ENCODE results near the gene STXBP5.

Gene STXBP5

DNA sequence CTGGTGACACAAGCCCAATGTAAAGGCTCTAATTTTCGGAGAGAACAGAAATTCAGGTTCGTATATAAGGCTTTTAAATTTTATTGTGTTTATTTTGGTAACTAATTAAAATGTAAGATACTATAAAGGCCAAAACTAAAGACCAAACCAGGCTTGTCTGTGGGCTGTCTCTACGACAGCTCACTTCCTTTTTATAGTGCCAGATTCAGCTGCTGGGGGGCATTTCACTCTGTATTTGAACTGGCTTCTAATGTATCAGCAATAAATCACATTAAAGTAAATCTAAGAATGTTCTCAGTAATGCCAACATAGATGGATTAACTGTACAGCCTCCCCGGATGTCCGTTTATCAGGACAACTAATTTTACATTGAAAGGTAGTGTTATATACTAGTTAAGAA is 31.1 kb upstream of the STXBP5 start:
- H3K4me3 ChIP-seq (ENCODE audit: low read depth, low read length), result no peak overlapping the region
- CTCF ChIA-PET, result no interaction called here
- H3K27ac ChIP-seq (ENCODE audit: extremely low read depth, low read depth, low read length), result no peak overlapping the region
- H3K4me1 ChIP-seq (ENCODE audit: control insufficient read depth, insufficient read depth, low read length), result no peaks in the 10 kb centered on the region
- TF ChIP-seq MEIS1 (CRISPR knock-in tag; IDR thresholded peaks at IDR 0.05; ENCODE audit: borderline replicate concordance), result no peak
- TF ChIP-seq, protein P1, sequence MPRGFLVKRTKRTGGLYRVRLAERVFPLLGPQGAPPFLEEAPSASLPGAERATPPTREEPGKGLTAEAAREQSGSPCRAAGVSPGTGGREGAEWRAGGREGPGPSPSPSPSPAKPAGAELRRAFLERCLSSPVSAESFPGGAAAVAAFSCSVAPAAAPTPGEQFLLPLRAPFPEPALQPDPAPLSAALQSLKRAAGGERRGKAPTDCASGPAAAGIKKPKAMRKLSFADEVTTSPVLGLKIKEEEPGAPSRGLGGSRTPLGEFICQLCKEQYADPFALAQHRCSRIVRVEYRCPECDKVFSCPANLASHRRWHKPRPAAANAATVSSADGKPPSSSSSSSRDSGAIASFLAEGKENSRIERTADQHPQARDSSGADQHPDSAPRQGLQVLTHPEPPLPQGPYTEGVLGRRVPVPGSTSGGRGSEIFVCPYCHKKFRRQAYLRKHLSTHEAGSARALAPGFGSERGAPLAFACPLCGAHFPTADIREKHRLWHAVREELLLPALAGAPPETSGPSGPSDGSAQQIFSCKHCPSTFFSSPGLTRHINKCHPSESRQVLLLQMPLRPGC (tag by site-specific recombination; IDR thresholded peaks at IDR 0.05), result no peak
- H3K36me3 ChIP-seq (ENCODE audit: control insufficient read depth in 2 of 2, insufficient read depth in 1 of 2, low read length in 2 of 2), result no peaks in the 10 kb centered on the region
- POLR2A ChIA-PET, result no interaction called here
- H3K9me3 ChIP-seq (ENCODE audit: control insufficient read depth, insufficient read depth, low read depth, low read length), result no peaks in the 10 kb centered on the region

DNA sequence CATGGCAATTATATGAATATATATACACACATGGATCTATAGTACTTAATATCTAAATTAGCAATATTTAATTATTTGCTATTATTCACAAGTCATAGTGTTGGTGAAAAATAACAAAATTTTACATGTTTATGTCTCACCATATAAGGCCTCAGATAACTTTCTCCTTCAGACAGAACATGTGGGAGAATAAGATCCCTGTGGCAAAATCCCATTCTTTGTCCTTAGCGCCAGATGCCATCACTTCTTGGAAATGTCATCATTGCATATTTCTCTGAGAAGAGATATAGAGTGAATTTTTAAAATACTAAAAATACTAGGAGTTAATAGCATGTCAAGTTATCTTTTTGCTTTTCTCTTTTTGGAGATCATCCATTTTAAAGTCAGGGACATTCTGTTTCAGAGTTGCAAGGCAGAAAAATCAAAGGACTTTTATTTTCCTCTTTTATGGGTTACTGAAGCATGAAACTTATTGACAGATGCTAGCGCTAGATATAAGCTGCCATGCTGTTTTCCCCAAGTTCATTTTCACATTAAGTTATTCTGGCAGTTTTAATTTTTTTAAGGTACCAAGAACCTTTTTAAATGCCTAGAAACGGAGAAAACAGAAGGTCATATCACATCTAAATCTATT is 30.4 kb upstream of the STXBP5 start:
- POLR2A ChIA-PET, result no interaction called here
- TF ChIP-seq GLI2 (tag by site-specific recombination; IDR thresholded peaks at IDR 0.05; ENCODE audit: borderline replicate concordance, low read depth) (no peak), ZNF571 (tag by site-specific recombination; IDR thresholded peaks at IDR 0.05) (no peak), MYNN (tag by site-specific recombination; IDR thresholded peaks at IDR 0.05; ENCODE audit: borderline replicate concordance) (no peak), ZNF747 (tag by site-specific recombination; IDR thresholded peaks at IDR 0.05) (no peak), PRDM1 (tag by site-specific recombination; IDR thresholded peaks at IDR 0.05) (no peak), ZNF654 (tag by site-specific recombination; IDR thresholded peaks at IDR 0.05; ENCODE audit: low read depth) (no peak)
- Histone ChIP-seq H3K4me1 (ENCODE audit: control insufficient read depth, insufficient read depth, low read length) (no peaks in the 10 kb centered on the region), H3K9me3 (ENCODE audit: control insufficient read depth, insufficient read depth, low read depth, low read length) (no peaks in the 10 kb centered on the region), H3K27ac (ENCODE audit: extremely low read depth, low read depth, low read length) (no peak overlapping the region), H3K36me3 (ENCODE audit: control insufficient read depth in 2 of 2, insufficient read depth in 1 of 2, low read length in 2 of 2) (no peaks in the 10 kb centered on the region), H3K4me3 (ENCODE audit: low read depth, low read length) (no peak overlapping the region)
- CTCF ChIA-PET, result no interaction called here

DNA sequence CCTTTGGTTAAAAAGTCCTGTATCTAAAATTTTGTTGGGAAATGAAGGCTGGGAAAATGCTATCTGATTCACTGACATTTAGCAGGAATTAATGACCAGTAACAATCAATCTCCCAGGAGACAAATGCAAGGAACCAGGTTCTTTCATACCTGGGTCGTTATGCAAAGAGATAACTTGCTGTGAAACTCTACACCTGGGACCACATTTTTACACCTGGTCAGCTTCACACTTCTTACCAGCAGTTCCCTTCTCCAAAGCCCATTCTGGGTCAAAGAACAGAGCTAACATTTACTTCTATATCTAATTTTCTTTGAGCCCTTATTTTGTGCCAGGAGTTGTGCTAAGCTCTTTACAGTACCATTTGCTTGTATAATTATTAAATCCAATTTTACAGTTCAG is 27.4 kb upstream of the STXBP5 start:
- no peak overlapping the region for H3K4me3 ChIP-seq (ENCODE audit: low read depth, low read length)
- H3K27ac ChIP-seq (ENCODE audit: extremely low read depth, low read depth, low read length), result no peak overlapping the region
- ChIA-PET CTCF (interaction anchor here (0.6 kb wide), 1 partner anchor 1004 kb away, joined by 3 read pairs; no protein-coding TSS in a partner anchor), POLR2A (no interaction called here)
- TF ChIP-seq KLF8 (tag by site-specific recombination; IDR thresholded peaks at IDR 0.05) (no peak), MEIS1 (CRISPR knock-in tag; IDR thresholded peaks at IDR 0.05; ENCODE audit: borderline replicate concordance) (no peak), ZNF394 (tag by site-specific recombination; IDR thresholded peaks at IDR 0.05; ENCODE audit: borderline replicate concordance) (no peak), ZNF791 (tag by site-specific recombination; IDR thresholded peaks at IDR 0.05) (no peak), ZNF600 (tag by site-specific recombination; IDR thresholded peaks at IDR 0.05) (no peak)
- no peaks in the 10 kb centered on the region for H3K4me1 ChIP-seq (ENCODE audit: control insufficient read depth, insufficient read depth, low read length)
- H3K36me3 ChIP-seq (ENCODE audit: control insufficient read depth in 2 of 2, insufficient read depth in 1 of 2, low read length in 2 of 2), result no peaks in the 10 kb centered on the region
- H3K9me3 ChIP-seq (ENCODE audit: control insufficient read depth, insufficient read depth, low read depth, low read length), result no peaks in the 10 kb centered on the region

GRCh38 chr6:147177286-147177685 is 26.9 kb upstream of the STXBP5 start:
- no peak overlapping the region for H3K4me3 ChIP-seq (ENCODE audit: low read depth, low read length)
- no peak overlapping the region for H3K27ac ChIP-seq (ENCODE audit: extremely low read depth, low read depth, low read length)
- CTCF ChIA-PET, result interaction anchor here (1.0 kb wide), 1 partner anchor 23 kb away, joined by 3 read pairs; no protein-coding TSS in a partner anchor
- no peaks in the 10 kb centered on the region for H3K36me3 ChIP-seq (ENCODE audit: control insufficient read depth in 2 of 2, insufficient read depth in 1 of 2, low read length in 2 of 2)
- POLR2A ChIA-PET, result no interaction called here
- H3K9me3 ChIP-seq (ENCODE audit: control insufficient read depth, insufficient read depth, low read depth, low read length), result no peaks in the 10 kb centered on the region
- H3K4me1 ChIP-seq (ENCODE audit: control insufficient read depth, insufficient read depth, low read length), result no peaks in the 10 kb centered on the region
- TF ChIP-seq ZNF148 (tag by site-specific recombination; IDR thresholded peaks at IDR 0.05; ENCODE audit: borderline replicate concordance) (no peak), ZNF324 (tag by site-specific recombination; IDR thresholded peaks at IDR 0.05) (no peak), GFI1B (tag by site-specific recombination; IDR thresholded peaks at IDR 0.05) (no peak), ZNF473 (tag by site-specific recombination; IDR thresholded peaks at IDR 0.05) (no peak), ZNF169 (tag by site-specific recombination; IDR thresholded peaks at IDR 0.05) (no peak), KLF1 (tag by site-specific recombination; IDR thresholded peaks at IDR 0.05) (no peak), ZNF580 (tag by site-specific recombination; IDR thresholded peaks at IDR 0.05) (no peak), ZNF768 (tag by site-specific recombination; IDR thresholded peaks at IDR 0.05) (no peak), TCF7L2 (IDR thresholded peaks at IDR 0.05; ENCODE audit: borderline replicate concordance, low read depth, low read length) (no peak), ZNF701 (tag by site-specific recombination; IDR thresholded peaks at IDR 0.05) (no peak)
- TF ChIP-seq, protein P1 (tag by site-specific recombination; IDR thresholded peaks at IDR 0.05), result no peak

All from HEK293 (cell line).